Uterus (tissue), 2 donors: ENCODE measurements around the gene TBC1D3B.
"Not testable (repeated sequence)": the region's sequence is repeated elsewhere in the genome, so short reads cannot be mapped to it uniquely, and the experiment has no call there.

ENCODE experiments used
- CTCF ChIP-seq, 4 experiments: fragments of 200-600 bp in 2 of 4; fragments of 450-650 bp in 2 of 4; sonication (generic) in 2 of 4; IDR thresholded peaks; one replicate each; pipeline ENCODE4 v1.5.1; 2016 to 2019; ENCODE audit warnings: antibody characterized with exemption in 4 of 4, mild to moderate bottlenecking in 2 of 4, moderate library complexity in 1 of 4
- POLR2A ChIP-seq, 2 donors: fragments of 450-650 bp; IDR thresholded peaks; one replicate each; pipeline ENCODE4 v1.6.1; 2016; ENCODE audit warnings: antibody characterized with exemption in 2 of 2, mild to moderate bottlenecking in 1 of 2, moderate library complexity in 1 of 2

- not testable (repeated sequence) for TF ChIP-seq POLR2A, CTCF (IDR thresholded peaks at IDR 0.05)
These were observed 11.7 kb upstream of the TBC1D3B start for GRCh38 chr17:36187943-36188665.
